ENCODE data around the gene TMPRSS4. TPM values are rescaled to one million over a fixed set of nuclear protein-coding genes. Genes with fewer than 3 reads are reported as not detected.

TMPRSS4 gene
- total RNA-seq, 1 experiment from 2014 or later: not detected

DNA sequence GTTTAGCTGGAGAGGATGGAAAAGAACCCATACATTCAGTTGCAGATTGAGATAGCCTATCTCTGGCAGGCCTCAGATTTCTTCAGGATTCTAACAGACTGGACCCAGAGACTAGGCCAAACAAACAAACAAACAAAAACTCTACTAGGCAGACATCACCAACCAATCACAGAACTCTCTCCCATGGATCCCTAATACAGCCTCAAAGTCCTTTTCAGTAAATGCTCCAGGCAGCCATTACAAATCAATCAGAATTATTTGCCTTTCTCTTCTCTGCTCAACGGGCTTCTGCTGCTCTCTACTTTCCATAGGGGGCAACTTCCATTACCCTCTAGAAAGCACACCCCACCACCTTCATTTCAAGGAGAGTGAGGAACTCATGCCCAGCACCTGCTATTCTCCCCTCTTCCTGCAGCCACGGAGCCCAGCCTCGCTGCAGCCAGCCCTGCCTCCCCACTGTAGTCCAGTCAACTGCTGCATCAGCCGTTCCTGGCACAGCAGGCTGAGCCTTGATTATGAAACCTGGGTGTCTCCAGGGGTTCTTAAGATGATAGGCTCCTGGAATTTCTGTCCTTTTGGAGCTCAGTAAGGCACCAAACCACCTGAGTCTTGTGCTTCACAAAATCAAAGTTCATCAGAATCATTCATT, 28.9 kb downstream of the TMPRSS4 start:
- peaks cover 11% of the 10 kb centered on the region for H3K27me3 ChIP-seq (replicated peaks; ENCODE audit: insufficient read depth, low read depth, low read length, poor library complexity)
- H3K27ac ChIP-seq (ENCODE audit: low read depth, low read length, poor library complexity, severe bottlenecking): no peak overlapping the region
- no peaks in the 10 kb centered on the region for H3K36me3 ChIP-seq (ENCODE audit: insufficient read depth, low read length, poor library complexity, severe bottlenecking)
- no peaks in the 10 kb centered on the region for H3K4me1 ChIP-seq (ENCODE audit: insufficient read depth, low read length, poor library complexity, severe bottlenecking)
- no peak overlapping the region for H3K4me3 ChIP-seq (ENCODE audit: low read depth, low read length, poor library complexity, severe bottlenecking)
- TF ChIP-seq EZH2 (IDR thresholded peaks at IDR 0.05; ENCODE audit: borderline replicate concordance, low read depth, low read length, poor library complexity, severe bottlenecking): no peak
- TF ChIP-seq, protein P1, sequence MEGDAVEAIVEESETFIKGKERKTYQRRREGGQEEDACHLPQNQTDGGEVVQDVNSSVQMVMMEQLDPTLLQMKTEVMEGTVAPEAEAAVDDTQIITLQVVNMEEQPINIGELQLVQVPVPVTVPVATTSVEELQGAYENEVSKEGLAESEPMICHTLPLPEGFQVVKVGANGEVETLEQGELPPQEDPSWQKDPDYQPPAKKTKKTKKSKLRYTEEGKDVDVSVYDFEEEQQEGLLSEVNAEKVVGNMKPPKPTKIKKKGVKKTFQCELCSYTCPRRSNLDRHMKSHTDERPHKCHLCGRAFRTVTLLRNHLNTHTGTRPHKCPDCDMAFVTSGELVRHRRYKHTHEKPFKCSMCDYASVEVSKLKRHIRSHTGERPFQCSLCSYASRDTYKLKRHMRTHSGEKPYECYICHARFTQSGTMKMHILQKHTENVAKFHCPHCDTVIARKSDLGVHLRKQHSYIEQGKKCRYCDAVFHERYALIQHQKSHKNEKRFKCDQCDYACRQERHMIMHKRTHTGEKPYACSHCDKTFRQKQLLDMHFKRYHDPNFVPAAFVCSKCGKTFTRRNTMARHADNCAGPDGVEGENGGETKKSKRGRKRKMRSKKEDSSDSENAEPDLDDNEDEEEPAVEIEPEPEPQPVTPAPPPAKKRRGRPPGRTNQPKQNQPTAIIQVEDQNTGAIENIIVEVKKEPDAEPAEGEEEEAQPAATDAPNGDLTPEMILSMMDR (conservative IDR thresholded peaks at IDR 0.05; ENCODE audit: low read depth, low read length): no peak
- DNase-seq (ENCODE audit: low spot score): no peak
- ChIA-PET POLR2A (ENCODE audit: low non-redundant PET) (no interaction called here), CTCF (no interaction called here)
- BruUV-seq (replicated peaks): no TSS peak
- intact Hi-C loops (cut with micrococcal nuclease; ENCODE audit: unreplicated experiment): no loop called here
- H3K9me3 ChIP-seq (ENCODE audit: low read depth, low read length, poor library complexity, severe bottlenecking): no peaks in the 10 kb centered on the region

DNA sequence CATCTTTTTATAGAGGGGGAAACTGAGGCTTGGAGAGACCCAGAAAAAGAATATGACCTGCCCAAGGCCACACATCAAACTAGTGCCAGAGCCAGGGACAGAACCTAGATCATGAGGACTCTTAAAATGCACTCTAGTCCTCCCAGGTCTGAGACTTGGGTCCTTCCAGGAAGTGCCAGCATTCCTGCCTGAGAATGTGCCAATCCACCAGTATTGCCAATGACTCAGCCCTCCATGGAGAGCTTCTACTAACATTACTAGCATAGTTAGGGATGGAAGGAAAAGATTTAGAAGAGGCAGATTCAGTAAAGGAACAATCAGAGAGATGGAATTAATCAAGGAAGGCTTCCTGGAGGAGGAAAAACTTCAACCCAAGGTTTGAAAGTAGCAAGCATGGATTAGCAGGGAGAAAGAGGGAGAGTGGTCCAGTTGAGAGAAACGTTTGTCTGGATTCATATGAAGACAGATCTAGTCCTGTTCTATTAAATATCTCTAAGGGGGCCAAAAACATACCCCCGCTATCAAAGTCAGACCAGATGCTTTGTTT, 30.0 kb downstream of the TMPRSS4 start:
- TF ChIP-seq, protein P1 (conservative IDR thresholded peaks at IDR 0.05; ENCODE audit: low read depth, low read length): no peak
- TF ChIP-seq EZH2 (IDR thresholded peaks at IDR 0.05; ENCODE audit: borderline replicate concordance, low read depth, low read length, poor library complexity, severe bottlenecking): no peak
- no TSS peak for BruUV-seq (replicated peaks)
- CTCF ChIA-PET: no interaction called here

DNA sequence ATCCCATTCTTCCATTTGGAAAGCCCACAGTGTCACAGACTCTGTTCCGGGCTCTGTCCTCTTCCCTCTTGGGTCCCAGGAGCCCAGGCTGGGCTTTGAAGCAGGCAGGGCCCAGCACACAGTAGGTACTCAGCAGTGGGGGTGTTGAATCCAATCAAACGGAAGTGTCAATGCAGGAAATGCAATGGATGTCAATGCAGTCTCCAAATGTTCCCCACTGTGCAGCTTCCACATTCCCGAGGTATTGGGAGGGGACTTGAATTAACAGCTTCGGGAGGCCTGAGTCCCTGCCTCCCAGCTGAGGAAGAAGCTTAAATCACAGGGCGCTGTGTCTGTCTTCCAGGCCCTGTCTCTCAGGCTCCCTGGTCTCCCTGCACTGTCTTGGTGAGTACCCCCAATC, 31.6 kb downstream of the TMPRSS4 start:
- CTCF ChIA-PET: no interaction called here
- POLR2A ChIA-PET (ENCODE audit: low non-redundant PET): no interaction called here
- H3K27ac ChIP-seq (ENCODE audit: low read depth, low read length, poor library complexity, severe bottlenecking): no peak overlapping the region
- TF ChIP-seq EZH2 (IDR thresholded peaks at IDR 0.05; ENCODE audit: borderline replicate concordance, low read depth, low read length, poor library complexity, severe bottlenecking): no peak
- TF ChIP-seq, protein P1 (conservative IDR thresholded peaks at IDR 0.05; ENCODE audit: low read depth, low read length): no peak
- no peak for DNase-seq (ENCODE audit: low spot score)
- H3K27me3 ChIP-seq (replicated peaks; ENCODE audit: insufficient read depth, low read depth, low read length, poor library complexity): peaks cover 7% of the 10 kb centered on the region
- H3K4me1 ChIP-seq (ENCODE audit: insufficient read depth, low read length, poor library complexity, severe bottlenecking): no peaks in the 10 kb centered on the region
- BruUV-seq (replicated peaks): no TSS peak
- H3K9me3 ChIP-seq (ENCODE audit: low read depth, low read length, poor library complexity, severe bottlenecking): no peaks in the 10 kb centered on the region
- intact Hi-C loops (cut with micrococcal nuclease; ENCODE audit: unreplicated experiment): no loop called here
- no peak overlapping the region for H3K4me3 ChIP-seq (ENCODE audit: low read depth, low read length, poor library complexity, severe bottlenecking)
- no peaks in the 10 kb centered on the region for H3K36me3 ChIP-seq (ENCODE audit: insufficient read depth, low read length, poor library complexity, severe bottlenecking)

More for the DNA sequence above, 30.0 kb downstream of the TMPRSS4 start:
- Histone ChIP-seq H3K9me3 (ENCODE audit: low read depth, low read length, poor library complexity, severe bottlenecking) (no peaks in the 10 kb centered on the region), H3K4me3 (ENCODE audit: low read depth, low read length, poor library complexity, severe bottlenecking) (no peak overlapping the region), H3K4me1 (ENCODE audit: insufficient read depth, low read length, poor library complexity, severe bottlenecking) (no peaks in the 10 kb centered on the region), H3K36me3 (ENCODE audit: insufficient read depth, low read length, poor library complexity, severe bottlenecking) (no peaks in the 10 kb centered on the region), H3K27me3 (replicated peaks; ENCODE audit: insufficient read depth, low read depth, low read length, poor library complexity) (peaks cover 7% of the 10 kb centered on the region), H3K27ac (ENCODE audit: low read depth, low read length, poor library complexity, severe bottlenecking) (no peak overlapping the region)
- intact Hi-C loops (cut with micrococcal nuclease; ENCODE audit: unreplicated experiment): no loop called here
- POLR2A ChIA-PET (ENCODE audit: low non-redundant PET): no interaction called here
- DNase-seq (ENCODE audit: low spot score): no peak
